Measurements from ENCODE around the gene GNAQ. TPM values are rescaled to one million over a fixed set of nuclear protein-coding genes. Genes with fewer than 3 reads are reported as not detected.
A peak's percentile ranks its signal among the peaks of the same experiment; 100 is the strongest.

GNAQ gene
- total and polyA plus RNA-seq, 12 donors, result 5.4 to 19.8 (median 13.2) TPM

DNA sequence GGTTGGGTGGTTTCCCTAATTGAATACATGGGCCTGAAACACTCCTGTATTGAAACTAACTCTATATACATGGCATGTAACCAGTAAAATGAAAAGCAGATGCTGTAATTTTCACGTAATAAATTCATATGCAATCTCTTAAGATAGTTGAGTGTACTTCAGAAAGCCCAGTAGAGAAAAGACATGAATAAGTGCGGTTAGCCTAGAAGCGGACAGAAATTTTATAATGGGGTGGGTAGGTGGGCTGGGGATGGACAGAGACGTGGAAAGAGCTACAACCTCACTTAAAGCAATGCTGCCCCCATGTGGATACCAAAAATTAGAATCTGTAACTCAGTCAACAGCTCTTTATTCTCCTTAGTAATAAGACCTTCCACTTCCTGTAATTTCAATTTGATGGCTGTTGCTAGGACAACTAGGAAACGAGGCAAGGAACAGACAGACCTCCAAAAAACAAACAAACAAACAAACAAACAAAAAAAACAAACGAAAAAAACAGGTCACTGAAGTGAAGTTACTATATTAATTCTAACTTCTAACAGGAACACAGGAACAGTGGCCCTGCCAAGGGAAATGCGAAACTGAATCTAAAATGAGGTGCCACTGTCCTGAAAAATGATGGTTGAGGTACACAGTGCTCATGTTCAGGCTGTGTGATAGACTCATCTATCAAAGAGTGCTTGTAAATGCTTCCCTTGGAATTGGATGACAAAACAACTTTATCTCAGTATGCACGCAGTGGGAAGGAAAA lies 280.1 kb downstream of the GNAQ start:
- peak in 1 of 2 donors; percentile 61 for DNase-seq
- H3K36me3 ChIP-seq, result peaks cover 0 to 9% (median 0%) of the 10 kb centered on the region in 9 donors
- 44 to 49% methylated on average over 8 of the region's 8 CpGs for WGBS, 2 donors
- H3K4me3 ChIP-seq, result no peak overlapping the region
- H3K4me1 ChIP-seq, result peaks cover 0 to 22% (median 10%) of the 10 kb centered on the region in 9 donors
- peaks cover 0 to 5% (median 0%) of the 10 kb centered on the region in 11 donors for H3K9me3 ChIP-seq
- H3K27me3 ChIP-seq, result no peaks in the 10 kb centered on the region
- ATAC-seq, result peak in 7 of 8 donors; percentile 63 to 93 (median 77)
- TF ChIP-seq CTCF (IDR thresholded peaks at IDR 0.05), result peak; percentile 24 to 72 (median 53)
- H3K27ac ChIP-seq, result peak overlapping the region in 4 of 10 donors; percentile 5 to 37 (median 12)
- intact Hi-C loops (cut with DNase I), result loop anchor here in 7 of 10 donors (1.0 to 10.0 kb wide), 5 partner anchors 283 to 319 kb away; partner anchors contain the start of gene GNAQ (in 3 of the 7)

DNA sequence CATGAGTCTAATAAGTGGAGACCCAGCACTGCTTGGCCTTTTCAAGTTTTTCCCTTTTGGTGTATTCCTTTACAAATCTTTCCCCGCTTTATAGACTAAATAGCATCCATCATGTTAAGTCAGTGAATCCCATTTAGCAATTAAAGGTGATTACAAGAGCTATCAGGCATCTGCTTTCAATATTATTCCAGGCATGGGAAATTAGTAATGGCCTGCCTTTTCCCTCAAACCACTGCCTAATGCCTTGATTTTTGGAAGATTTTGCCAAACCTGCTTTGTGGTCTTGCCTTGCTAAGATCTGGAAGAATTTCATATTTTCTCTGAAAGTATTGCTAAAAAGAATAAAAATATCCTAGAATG lies 280.6 kb downstream of the GNAQ start:
- WGBS, 2 donors, result 89 to 98% methylated on average over 1 of the region's 1 CpG
- H3K27me3 ChIP-seq, result no peaks in the 10 kb centered on the region
- H3K9me3 ChIP-seq, result peaks cover 0 to 1% (median 0%) of the 10 kb centered on the region in 11 donors
- intact Hi-C loops (cut with DNase I), result loop anchor here in 7 of 10 donors (5.0 to 10.0 kb wide), 4 partner anchors 284 to 319 kb away; partner anchors contain the start of gene GNAQ (in 3 of the 7)
- ATAC-seq (no peak), DNase-seq (no peak)
- H3K4me3 ChIP-seq, result no peak overlapping the region
- H3K27ac ChIP-seq, result peak overlapping the region in 1 of 10 donors; percentile 1
- H3K4me1 ChIP-seq, result peaks cover 0 to 22% (median 10%) of the 10 kb centered on the region in 9 donors
- peaks cover 0 to 5% (median 0%) of the 10 kb centered on the region in 9 donors for H3K36me3 ChIP-seq
- TF ChIP-seq CTCF (IDR thresholded peaks at IDR 0.05), result no peak

GRCh38 chr9:77750284-77750683 lies 281.3 kb downstream of the GNAQ start:
- no peak overlapping the region for H3K27ac ChIP-seq
- peaks cover 0 to 5% (median 0%) of the 10 kb centered on the region in 11 donors for H3K9me3 ChIP-seq
- no peak overlapping the region for H3K4me3 ChIP-seq
- WGBS, 2 donors, result 53 to 67% methylated on average over 1 of the region's 1 CpG
- H3K27me3 ChIP-seq, result no peaks in the 10 kb centered on the region
- ATAC-seq, result no peak
- no peak for TF ChIP-seq CTCF (IDR thresholded peaks at IDR 0.05)
- intact Hi-C loops (cut with DNase I), result loop anchor here in 7 of 10 donors (5.0 to 10.0 kb wide), 4 partner anchors 285 to 318 kb away; partner anchors contain the start of gene GNAQ (in 3 of the 7)
- no peak for DNase-seq
- H3K36me3 ChIP-seq, result peaks cover 0 to 5% (median 0%) of the 10 kb centered on the region in 9 donors
- H3K4me1 ChIP-seq, result peaks cover 0 to 28% (median 14%) of the 10 kb centered on the region in 9 donors

GRCh38 chr9:77748214-77748772 lies 283.3 kb downstream of the GNAQ start:
- H3K27ac ChIP-seq, result no peak overlapping the region
- no peaks in the 10 kb centered on the region for H3K36me3 ChIP-seq
- H3K27me3 ChIP-seq, result no peaks in the 10 kb centered on the region
- H3K4me1 ChIP-seq, result peaks cover 0 to 28% (median 18%) of the 10 kb centered on the region in 9 donors
- no peak for TF ChIP-seq CTCF (IDR thresholded peaks at IDR 0.05)
- ATAC-seq (no peak), DNase-seq (no peak)
- no peak overlapping the region for H3K4me3 ChIP-seq
- intact Hi-C loops (cut with DNase I), result loop anchor here in 5 of 10 donors (5.0 to 10.0 kb wide), 2 partner anchors 291 to 313 kb away; no protein-coding TSS in a partner anchor
- peaks cover 0 to 5% (median 0%) of the 10 kb centered on the region in 11 donors for H3K9me3 ChIP-seq
